DOHH2 (cell line): Measurements from ENCODE around the gene ANKRD42.

Experiments
- H3F3A ChIP-seq: fragments of 200-600 bp; sonication (generic), shearing (Covaris generic); 2 replicates; pipeline ENCODE4 v1.6.0; 2016; ENCODE audit warnings: antibody characterized with exemption, mild to moderate bottlenecking; ENCODE audit not compliant: control insufficient read depth, insufficient read depth
- H3K27ac ChIP-seq: fragments of 200-600 bp; sonication (generic); 2 replicates; pipeline ENCODE4 v1.5.1; 2014; ENCODE audit warnings: low read depth, mild to moderate bottlenecking, low read length, moderate library complexity
- H3K27me3 ChIP-seq: fragments of 200-600 bp; sonication (generic); 2 replicates; pipeline ENCODE4 v1.6.1; 2014; ENCODE audit warnings: mild to moderate bottlenecking, low read length, mixed read lengths; ENCODE audit not compliant: control insufficient read depth
- H3K36me3 ChIP-seq: fragments of 200-600 bp; sonication (generic); 2 replicates; pipeline ENCODE4 v1.6.1; 2014; ENCODE audit warnings: mild to moderate bottlenecking, low read length, moderate library complexity, mixed read lengths; ENCODE audit not compliant: control insufficient read depth
- H3K4me1 ChIP-seq: fragments of 200-600 bp; sonication (generic); 2 replicates; pipeline ENCODE4 v1.6.1; 2014; ENCODE audit warnings: mild to moderate bottlenecking, low read length, mixed read lengths; ENCODE audit not compliant: control insufficient read depth
- H3K4me2 ChIP-seq: fragments of 200-600 bp; sonication (generic); 2 replicates; pipeline ENCODE4 v1.6.0; 2014; ENCODE audit warnings: mild to moderate bottlenecking, low read length, moderate library complexity
- H3K4me3 ChIP-seq: fragments of 200-600 bp; sonication (generic); 2 replicates; pipeline ENCODE4 v1.5.1; 2014; ENCODE audit warnings: mild to moderate bottlenecking, low read length, mixed read lengths
- H3K79me2 ChIP-seq: fragments of 200-600 bp; sonication (generic); 2 replicates; pipeline ENCODE4 v1.6.1; 2014; ENCODE audit warnings: mild to moderate bottlenecking, low read length, mixed read lengths; ENCODE audit not compliant: control insufficient read depth
- H3K9me2 ChIP-seq: fragments of 200-600 bp; sonication (generic); replicated peaks from 2 replicates; pipeline ENCODE4 v1.6.1; 2014; ENCODE audit warnings: mild to moderate bottlenecking, low read length, mixed read lengths; ENCODE audit not compliant: control insufficient read depth
- H3K9me3 ChIP-seq: fragments of 200-600 bp; sonication (generic); 2 replicates; pipeline ENCODE4 v1.6.1; 2014; ENCODE audit warnings: antibody characterized with exemption, low read length, mixed read lengths; ENCODE audit not compliant: control insufficient read depth, insufficient read depth
- H4K20me1 ChIP-seq: fragments of 200-600 bp; sonication (generic); 2 replicates; pipeline ENCODE4 v1.6.0; 2014; ENCODE audit warnings: low read depth, mild to moderate bottlenecking, antibody characterized with exemption, low read length, moderate library complexity; ENCODE audit not compliant: control insufficient read depth, insufficient read depth
- CTCF ChIP-seq: fragments of 200-600 bp; sonication (generic); IDR thresholded peaks from one replicate; pipeline ENCODE4 v1.5.1; 2014; ENCODE audit warnings: antibody characterized with exemption, mild to moderate bottlenecking, low read depth, low read length; ENCODE audit not compliant: poor library complexity, severe bottlenecking
- EZH2phosphoT487 ChIP-seq: fragments of 200-600 bp; sonication (generic); IDR thresholded peaks from 2 replicates; pipeline ENCODE4 v1.6.1; 2017; ENCODE audit warnings: borderline replicate concordance, mild to moderate bottlenecking, antibody characterized with exemption, low read length, moderate library complexity, mixed read lengths

Gene ANKRD42

GRCh38 chr11:83256602-83257340 is 63.3 kb downstream of the ANKRD42 start:
- Histone ChIP-seq H3K4me3 (no peak overlapping the region), H3K36me3 (peaks cover 17% of the 10 kb centered on the region), H3K79me2 (no peaks in the 10 kb centered on the region), H3K9me2 (no peaks in the 10 kb centered on the region), H3K27ac (no peak overlapping the region), H4K20me1 (no peaks in the 10 kb centered on the region), H3K9me3 (no peaks in the 10 kb centered on the region), H3F3A (no peaks in the 10 kb centered on the region), H3K4me1 (no peaks in the 10 kb centered on the region), H3K27me3 (no peaks in the 10 kb centered on the region), H3K4me2 (no peak overlapping the region)
- TF ChIP-seq CTCF: no peak
- TF ChIP-seq EZH2phosphoT487: no peak

GRCh38 chr11:83257761-83258168 is 64.3 kb downstream of the ANKRD42 start:
- H3K27ac ChIP-seq: no peak overlapping the region
- no peaks in the 10 kb centered on the region for H3K4me1 ChIP-seq
- peaks cover 19% of the 10 kb centered on the region for H3K36me3 ChIP-seq
- TF ChIP-seq CTCF: no peak
- no peak for TF ChIP-seq EZH2phosphoT487
- no peak overlapping the region for H3K4me2 ChIP-seq
- H3K79me2 ChIP-seq: no peaks in the 10 kb centered on the region
- H3K9me3 ChIP-seq: no peaks in the 10 kb centered on the region
- no peaks in the 10 kb centered on the region for H4K20me1 ChIP-seq
- H3K27me3 ChIP-seq: no peaks in the 10 kb centered on the region
- H3K9me2 ChIP-seq: no peaks in the 10 kb centered on the region
- no peak overlapping the region for H3K4me3 ChIP-seq
- no peaks in the 10 kb centered on the region for H3F3A ChIP-seq

DNA sequence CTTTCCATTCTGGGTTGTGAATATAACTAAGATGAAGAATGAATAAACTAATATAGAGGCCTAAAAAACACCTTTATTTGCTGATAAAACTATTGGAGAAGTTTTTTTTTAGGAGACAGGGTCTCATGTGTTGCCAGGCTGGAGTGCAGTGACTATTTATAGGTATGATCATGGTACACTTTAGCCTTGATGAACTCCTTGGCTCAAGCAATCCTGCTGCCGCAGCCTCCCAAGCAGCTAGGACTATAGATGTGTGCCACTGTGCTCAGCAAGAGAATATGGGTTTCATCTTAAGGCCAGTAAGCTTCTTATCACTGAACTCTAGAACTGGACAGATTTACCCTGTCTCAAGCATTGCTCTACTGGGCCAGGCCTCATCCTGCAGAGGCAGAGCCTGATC is 66.0 kb downstream of the ANKRD42 start:
- H3K27ac ChIP-seq: no peak overlapping the region
- TF ChIP-seq CTCF: no peak
- no peak for TF ChIP-seq EZH2phosphoT487
- no peak overlapping the region for H3K4me3 ChIP-seq
- no peaks in the 10 kb centered on the region for H3K4me1 ChIP-seq
- no peaks in the 10 kb centered on the region for H3K9me2 ChIP-seq
- no peaks in the 10 kb centered on the region for H4K20me1 ChIP-seq
- H3K9me3 ChIP-seq: no peaks in the 10 kb centered on the region
- peaks cover 28% of the 10 kb centered on the region for H3K36me3 ChIP-seq
- H3K79me2 ChIP-seq: no peaks in the 10 kb centered on the region
- H3K4me2 ChIP-seq: no peak overlapping the region
- no peaks in the 10 kb centered on the region for H3K27me3 ChIP-seq
- no peaks in the 10 kb centered on the region for H3F3A ChIP-seq
